Epithelial cell of esophagus (primary cell): ENCODE measurements around the gene FGGY.
"Not testable (repeated sequence)": the region's sequence is repeated elsewhere in the genome, so short reads cannot be mapped to it uniquely, and the experiment has no call there.

ENCODE experiments used
- DNase-seq: peaks from one replicate; pipeline ENCODE4 v3.0.0; 2010; ENCODE audit warnings: low read depth
- H3K4me3 ChIP-seq: 2 replicates; pipeline ENCODE4 v1.5.1; 2011; ENCODE audit warnings: mild to moderate bottlenecking, low read length, control low read depth
- TF ChIP-seq, protein P1 (sequence below): IDR thresholded peaks from 2 replicates; pipeline ENCODE4 v1.5.1; 2011; ENCODE audit warnings: low read depth, mild to moderate bottlenecking, low read length, control low read depth, inconsistent platforms; ENCODE audit not compliant: insufficient read depth; ENCODE audit errors: missing control alignments

FGGY gene

GRCh38 chr1:59528471-59528870, 231.6 kb downstream of the FGGY start:
- no peak overlapping the region for H3K4me3 ChIP-seq
- TF ChIP-seq, protein P1, sequence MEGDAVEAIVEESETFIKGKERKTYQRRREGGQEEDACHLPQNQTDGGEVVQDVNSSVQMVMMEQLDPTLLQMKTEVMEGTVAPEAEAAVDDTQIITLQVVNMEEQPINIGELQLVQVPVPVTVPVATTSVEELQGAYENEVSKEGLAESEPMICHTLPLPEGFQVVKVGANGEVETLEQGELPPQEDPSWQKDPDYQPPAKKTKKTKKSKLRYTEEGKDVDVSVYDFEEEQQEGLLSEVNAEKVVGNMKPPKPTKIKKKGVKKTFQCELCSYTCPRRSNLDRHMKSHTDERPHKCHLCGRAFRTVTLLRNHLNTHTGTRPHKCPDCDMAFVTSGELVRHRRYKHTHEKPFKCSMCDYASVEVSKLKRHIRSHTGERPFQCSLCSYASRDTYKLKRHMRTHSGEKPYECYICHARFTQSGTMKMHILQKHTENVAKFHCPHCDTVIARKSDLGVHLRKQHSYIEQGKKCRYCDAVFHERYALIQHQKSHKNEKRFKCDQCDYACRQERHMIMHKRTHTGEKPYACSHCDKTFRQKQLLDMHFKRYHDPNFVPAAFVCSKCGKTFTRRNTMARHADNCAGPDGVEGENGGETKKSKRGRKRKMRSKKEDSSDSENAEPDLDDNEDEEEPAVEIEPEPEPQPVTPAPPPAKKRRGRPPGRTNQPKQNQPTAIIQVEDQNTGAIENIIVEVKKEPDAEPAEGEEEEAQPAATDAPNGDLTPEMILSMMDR = no peak
- no peak for DNase-seq

DNA sequence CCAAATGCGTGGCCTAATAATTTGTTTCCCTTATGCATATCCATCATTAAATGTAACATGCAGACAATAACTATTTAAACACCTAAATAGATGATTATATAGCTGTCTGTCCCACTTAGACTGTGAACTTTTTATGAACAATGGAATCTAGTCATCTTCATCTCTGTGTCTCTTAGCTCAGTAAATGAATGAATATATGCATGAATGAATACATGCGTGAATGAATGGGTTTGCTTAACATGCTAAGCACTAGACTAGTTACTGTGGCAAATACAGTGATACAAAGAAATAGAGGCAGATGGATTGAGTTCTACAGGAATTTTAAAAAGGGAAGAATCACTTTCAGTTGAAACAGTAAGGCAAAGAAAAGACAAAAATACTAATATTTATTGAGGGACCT, 232.0 kb downstream of the FGGY start:
- no peak for DNase-seq
- no peak overlapping the region for H3K4me3 ChIP-seq
- TF ChIP-seq, protein P1 = no peak

DNA sequence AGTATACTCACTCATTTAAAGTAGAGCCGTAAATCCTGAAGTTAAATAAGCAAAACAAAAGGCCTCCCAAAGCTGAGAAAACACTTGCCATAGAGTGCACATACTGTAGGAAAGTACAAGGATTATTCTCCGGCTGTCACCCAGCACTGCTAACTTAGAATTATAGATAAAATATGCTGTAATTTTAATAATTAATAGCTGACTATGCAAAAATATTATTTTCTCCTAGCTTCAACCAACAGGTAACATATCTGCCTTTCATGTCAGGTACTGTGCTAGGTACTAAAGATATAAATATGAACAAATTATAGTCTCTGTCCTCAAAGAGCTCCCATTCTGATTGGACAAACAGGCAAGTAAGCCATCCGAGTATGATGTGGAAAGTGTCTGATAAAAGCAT, 233.2 kb downstream of the FGGY start:
- no peak overlapping the region for H3K4me3 ChIP-seq
- TF ChIP-seq, protein P1 = no peak
- DNase-seq = no peak

DNA sequence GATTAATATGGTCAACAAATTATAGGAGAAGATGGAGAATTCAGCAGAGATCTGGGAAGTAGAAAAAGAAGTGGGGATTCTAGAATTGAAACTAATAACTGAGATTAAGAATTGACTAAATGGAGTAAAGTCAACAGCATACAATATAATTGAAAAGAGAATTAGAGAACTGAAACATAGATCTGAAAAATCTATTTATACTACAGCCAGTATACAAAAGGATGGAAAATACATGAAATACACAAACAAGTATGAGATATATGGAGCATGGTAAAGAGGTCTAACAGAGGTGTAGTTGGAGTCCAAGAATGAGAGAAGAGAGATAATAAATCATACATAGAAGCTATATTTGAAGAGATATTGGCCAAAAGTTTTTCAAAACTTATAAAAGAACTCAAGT, 235.2 kb downstream of the FGGY start:
- no peak for DNase-seq
- no peak overlapping the region for H3K4me3 ChIP-seq
- TF ChIP-seq, protein P1 = no peak

DNA sequence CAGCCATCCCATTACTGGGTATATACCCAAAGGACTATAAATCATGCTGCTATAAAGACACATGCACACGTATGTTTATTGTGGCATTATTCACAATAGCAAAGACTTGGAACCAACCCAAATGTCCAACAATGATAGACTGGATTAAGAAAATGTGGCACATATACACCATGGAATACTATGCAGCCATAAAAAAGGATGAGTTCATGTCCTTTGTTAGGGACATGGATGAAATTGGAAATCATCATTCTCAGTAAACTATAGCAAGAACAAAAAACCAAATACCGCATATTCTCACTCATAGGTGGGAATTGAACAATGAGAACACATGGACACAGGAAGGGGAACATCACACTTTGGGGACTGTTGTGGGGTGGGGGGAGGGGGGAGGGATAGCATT, 241.6 kb downstream of the FGGY start:
- DNase-seq, H3K4me3 ChIP-seq: not testable (repeated sequence)

- no peak for DNase-seq
- TF ChIP-seq, protein P1 = no peak
- H3K4me3 ChIP-seq = no peak overlapping the region
These were observed 243.2 kb downstream of the FGGY start for GRCh38 chr1:59539961-59540681.

GRCh38 chr1:59541161-59541560, 244.3 kb downstream of the FGGY start:
- TF ChIP-seq, protein P1 = no peak
- H3K4me3 ChIP-seq = no peak overlapping the region
- DNase-seq = no peak
